Measurements from ENCODE around the gene HS3ST1.

DNA sequence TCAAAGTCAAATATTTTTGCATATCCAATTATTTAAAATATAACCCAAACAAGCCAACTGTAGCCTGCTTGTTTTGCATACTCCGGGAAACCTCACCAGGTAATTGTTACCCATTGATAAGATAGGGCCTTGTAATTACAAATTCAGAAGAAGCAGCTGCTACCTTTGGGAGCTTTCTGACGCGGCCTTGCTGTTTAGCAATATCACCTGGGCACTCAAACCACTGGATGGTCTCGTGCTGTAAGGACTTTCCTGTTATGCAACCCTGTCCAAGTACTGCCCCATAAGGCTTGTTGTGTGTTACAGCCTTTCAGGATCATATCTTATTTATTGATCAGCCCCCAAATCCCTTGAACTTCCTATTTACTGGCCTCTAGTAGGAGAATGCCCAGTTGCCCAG is 52.1 kb downstream of the HS3ST1 start:
- TF ChIP-seq, protein P1, sequence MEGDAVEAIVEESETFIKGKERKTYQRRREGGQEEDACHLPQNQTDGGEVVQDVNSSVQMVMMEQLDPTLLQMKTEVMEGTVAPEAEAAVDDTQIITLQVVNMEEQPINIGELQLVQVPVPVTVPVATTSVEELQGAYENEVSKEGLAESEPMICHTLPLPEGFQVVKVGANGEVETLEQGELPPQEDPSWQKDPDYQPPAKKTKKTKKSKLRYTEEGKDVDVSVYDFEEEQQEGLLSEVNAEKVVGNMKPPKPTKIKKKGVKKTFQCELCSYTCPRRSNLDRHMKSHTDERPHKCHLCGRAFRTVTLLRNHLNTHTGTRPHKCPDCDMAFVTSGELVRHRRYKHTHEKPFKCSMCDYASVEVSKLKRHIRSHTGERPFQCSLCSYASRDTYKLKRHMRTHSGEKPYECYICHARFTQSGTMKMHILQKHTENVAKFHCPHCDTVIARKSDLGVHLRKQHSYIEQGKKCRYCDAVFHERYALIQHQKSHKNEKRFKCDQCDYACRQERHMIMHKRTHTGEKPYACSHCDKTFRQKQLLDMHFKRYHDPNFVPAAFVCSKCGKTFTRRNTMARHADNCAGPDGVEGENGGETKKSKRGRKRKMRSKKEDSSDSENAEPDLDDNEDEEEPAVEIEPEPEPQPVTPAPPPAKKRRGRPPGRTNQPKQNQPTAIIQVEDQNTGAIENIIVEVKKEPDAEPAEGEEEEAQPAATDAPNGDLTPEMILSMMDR (IDR thresholded peaks at IDR 0.05; ENCODE audit: low read depth, low read length): no peak
- no peak for TF ChIP-seq EZH2phosphoT487 (IDR thresholded peaks at IDR 0.05; ENCODE audit: low read depth)

Measured in OCI-LY3 (cell line).